Right lobe of liver (tissue), 6 donors: ENCODE results near the gene PNKD. TPM values are rescaled to one million over a fixed set of nuclear protein-coding genes. Genes with fewer than 3 reads are reported as not detected.
"Not testable (repeated sequence)": the region's sequence is repeated elsewhere in the genome, so short reads cannot be mapped to it uniquely, and the experiment has no call there.

ENCODE experiments used
- ATAC-seq, 4 donors: fragments of 200-7000 bp; cut with Tn5 transposase; one replicate each; pipeline ENCODE4 v1.9.1; 2020; ENCODE audit warnings: mild to moderate bottlenecking in 4 of 4, moderate library complexity in 4 of 4
- DNase-seq, 3 donors: peaks; one replicate each; pipeline ENCODE4 v3.0.0-alpha.2; 2020
- H3K27ac ChIP-seq, 3 donors: fragments of 200-600 bp; one replicate each; pipeline ENCODE4 v1.8.0; 2022
- H3K27me3 ChIP-seq, 2 donors: fragments of 200-600 bp; one replicate each; pipeline ENCODE4 v1.8.0; 2022
- H3K36me3 ChIP-seq, 4 donors: fragments of 200-600 bp; sonication (generic) in 1 of 4; one replicate each; pipeline versions ENCODE4 v1.5.1 to v1.8.0; 2017 to 2022; ENCODE audit warnings: control low read depth in 1 of 4
- H3K4me1 ChIP-seq, 4 donors: fragments of 200-600 bp; sonication (generic) in 1 of 4; one replicate each; pipeline versions ENCODE4 v1.5.1 to v1.8.0; 2017 to 2022; ENCODE audit warnings: control low read depth in 1 of 4
- H3K4me3 ChIP-seq, 3 donors: fragments of 200-600 bp; one replicate each; pipeline ENCODE4 v1.8.0; 2022
- H3K9me3 ChIP-seq, 4 donors: fragments of 200-600 bp; sonication (generic) in 1 of 4; one replicate each; pipeline versions ENCODE4 v1.5.1 to v1.8.0; 2017 to 2022; ENCODE audit warnings: control low read depth in 1 of 4
- POLR2A ChIP-seq: fragments of 450-650 bp; IDR thresholded peaks from one replicate; pipeline ENCODE4 v1.6.1; 2017; ENCODE audit warnings: antibody characterized with exemption, mild to moderate bottlenecking
- WGBS: methylation state at CpG from one replicate; pipeline ENCODE4 v1.1.6; 2018; ENCODE audit warnings: low coverage, low lambda C conversion rate; ENCODE audit not compliant: insufficient coverage; ENCODE audit errors: missing lambda C conversion rate; 5-methylcytosine and 5-hydroxymethylcytosine counted together
- intact Hi-C, 2 donors: fragments of 100-400 bp; cut with DNase I; formaldehyde crosslinking; loops; one replicate each; pipeline versions ENCODE4 v1.11.2 to v1.14.1; 2022
- total RNA-seq, 6 experiments: library from RNA; depleted of rRNA in 2 of 6; stranded (reverse); fragments of >200 nt in 2 of 6; fragmentation: NEBNext Ultra II Directional in 3 of 6; extraction: Animal tissue kit (Norgen Biotek cat#: 25700) in 3 of 6; gene quantifications; one replicate each; pipeline versions ENCODE4 v1.1.0 to v1.2.4, GENCODE V29; 2016 to 2023
- TF ChIP-seq, protein P1 (sequence below), 4 donors: fragments of 200-600 bp in 3 of 4; fragments of 450-650 bp in 1 of 4; IDR thresholded peaks; one replicate each; pipeline versions ENCODE4 v1.5.1 to v1.8.0; 2016 to 2022; ENCODE audit warnings: antibody characterized with exemption in 4 of 4, mild to moderate bottlenecking in 2 of 4
- donor health status: DM: no; HTN: yes; CAD: no.
- donor health status: DM: no; HTN: no; CAD: no.
- donor health status: DM: no; HTN: no; CAD: no.
- donor health status: DM: no; HTN: yes; CAD: no.
- donor health status: DM: no; HTN: yes; CAD: no.

The PNKD gene
- total RNA-seq, 6 experiments from 2014 or later, result 78.5 to 137 (median 115) TPM

DNA sequence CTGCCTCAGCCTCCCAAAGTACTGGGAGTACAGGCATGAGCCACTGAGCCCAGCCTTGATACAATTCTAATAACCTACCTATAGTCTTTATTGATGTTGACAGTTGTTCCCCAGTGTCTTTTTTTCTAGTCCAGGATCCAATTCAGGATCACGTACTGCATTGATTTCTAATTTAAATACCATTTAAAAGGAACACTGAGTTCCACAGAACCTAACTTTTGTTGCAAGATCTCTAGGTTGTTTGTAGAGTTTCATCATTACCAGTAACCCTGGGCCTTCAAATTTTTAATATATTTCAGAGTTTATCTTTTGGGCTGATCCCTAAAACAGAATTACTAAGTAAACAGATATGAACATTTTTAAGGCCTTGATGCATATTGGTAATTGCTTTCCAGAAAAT is 43.0 kb downstream of the PNKD start:
- ATAC-seq, result peak; percentile 38 to 75 (median 50)
- Histone ChIP-seq H3K27me3 (no peaks in the 10 kb centered on the region), H3K27ac (peak overlapping the region; percentile 40 to 85 (median 62)), H3K4me1 (peaks cover 0 to 38% (median 15%) of the 10 kb centered on the region in 4 donors), H3K36me3 (no peaks in the 10 kb centered on the region), H3K4me3 (no peak overlapping the region), H3K9me3 (no peaks in the 10 kb centered on the region)
- no peak for DNase-seq
- 22% methylated on average over 1 of the region's 1 CpG for WGBS
- intact Hi-C loops, result no loop called here
- no peak for TF ChIP-seq POLR2A
- TF ChIP-seq, protein P1, sequence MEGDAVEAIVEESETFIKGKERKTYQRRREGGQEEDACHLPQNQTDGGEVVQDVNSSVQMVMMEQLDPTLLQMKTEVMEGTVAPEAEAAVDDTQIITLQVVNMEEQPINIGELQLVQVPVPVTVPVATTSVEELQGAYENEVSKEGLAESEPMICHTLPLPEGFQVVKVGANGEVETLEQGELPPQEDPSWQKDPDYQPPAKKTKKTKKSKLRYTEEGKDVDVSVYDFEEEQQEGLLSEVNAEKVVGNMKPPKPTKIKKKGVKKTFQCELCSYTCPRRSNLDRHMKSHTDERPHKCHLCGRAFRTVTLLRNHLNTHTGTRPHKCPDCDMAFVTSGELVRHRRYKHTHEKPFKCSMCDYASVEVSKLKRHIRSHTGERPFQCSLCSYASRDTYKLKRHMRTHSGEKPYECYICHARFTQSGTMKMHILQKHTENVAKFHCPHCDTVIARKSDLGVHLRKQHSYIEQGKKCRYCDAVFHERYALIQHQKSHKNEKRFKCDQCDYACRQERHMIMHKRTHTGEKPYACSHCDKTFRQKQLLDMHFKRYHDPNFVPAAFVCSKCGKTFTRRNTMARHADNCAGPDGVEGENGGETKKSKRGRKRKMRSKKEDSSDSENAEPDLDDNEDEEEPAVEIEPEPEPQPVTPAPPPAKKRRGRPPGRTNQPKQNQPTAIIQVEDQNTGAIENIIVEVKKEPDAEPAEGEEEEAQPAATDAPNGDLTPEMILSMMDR (IDR thresholded peaks at IDR 0.05), result no peak

DNA sequence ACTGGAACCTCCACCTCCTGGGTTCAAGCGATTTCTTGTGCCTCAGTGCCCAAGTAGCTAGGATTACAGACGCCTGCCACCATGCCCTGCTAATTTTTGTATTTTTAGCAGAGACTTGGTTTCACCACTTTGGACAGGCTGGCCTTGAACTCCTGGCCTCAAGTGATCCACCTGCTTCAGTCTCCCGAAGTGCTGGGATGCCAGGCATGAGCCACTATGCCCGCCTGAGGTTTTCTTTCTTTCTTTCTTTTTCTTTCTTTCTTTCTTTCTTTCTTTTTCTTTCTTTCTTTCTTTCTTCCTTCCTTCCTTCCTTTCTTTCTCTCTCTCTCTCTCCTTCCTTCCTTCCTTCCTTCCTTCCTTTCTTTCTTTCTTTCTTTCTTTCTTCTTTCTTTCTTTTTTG is 44.4 kb downstream of the PNKD start:
- DNase-seq, H3K27me3 ChIP-seq, ATAC-seq, H3K36me3 ChIP-seq, H3K4me3 ChIP-seq, H3K9me3 ChIP-seq, intact Hi-C loops: not testable (repeated sequence)
- WGBS, result 84% methylated on average over 4 of the region's 4 CpGs
- peak overlapping the region in 1 of 3 donors; percentile 85 for H3K27ac ChIP-seq
- peaks cover 0 to 38% (median 15%) of the 10 kb centered on the region in 4 donors for H3K4me1 ChIP-seq

DNA sequence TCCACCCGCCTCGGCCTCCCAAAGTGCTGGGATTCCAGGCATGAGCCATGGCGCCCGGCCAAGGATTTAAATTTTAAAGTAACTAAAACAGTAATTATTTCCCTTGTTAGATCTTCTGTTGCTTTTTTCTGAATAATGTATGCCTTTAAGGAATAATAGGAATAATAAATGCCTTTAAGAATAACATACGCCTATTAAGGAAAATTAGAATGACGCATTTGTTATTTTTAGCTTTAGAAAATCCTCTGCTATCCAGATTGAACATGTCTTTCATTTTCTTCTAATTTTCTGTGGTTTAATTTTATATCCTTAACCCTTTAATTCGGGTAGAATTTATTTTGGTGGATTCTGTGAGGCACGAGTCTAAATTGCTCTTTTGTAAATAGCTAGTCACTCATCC is 45.1 kb downstream of the PNKD start:
- TF ChIP-seq, protein P1 (IDR thresholded peaks at IDR 0.05), result no peak
- no peak for TF ChIP-seq POLR2A
- H3K4me1 ChIP-seq, result peaks cover 0 to 38% (median 15%) of the 10 kb centered on the region in 4 donors
- H3K27ac ChIP-seq, result no peak overlapping the region
- ATAC-seq (no peak), DNase-seq (no peak)
- 86% methylated on average over 8 of the region's 8 CpGs for WGBS
- H3K36me3 ChIP-seq, result no peaks in the 10 kb centered on the region
- H3K4me3 ChIP-seq, result no peak overlapping the region
- no peaks in the 10 kb centered on the region for H3K27me3 ChIP-seq
- intact Hi-C loops, result no loop called here
- no peaks in the 10 kb centered on the region for H3K9me3 ChIP-seq

DNA sequence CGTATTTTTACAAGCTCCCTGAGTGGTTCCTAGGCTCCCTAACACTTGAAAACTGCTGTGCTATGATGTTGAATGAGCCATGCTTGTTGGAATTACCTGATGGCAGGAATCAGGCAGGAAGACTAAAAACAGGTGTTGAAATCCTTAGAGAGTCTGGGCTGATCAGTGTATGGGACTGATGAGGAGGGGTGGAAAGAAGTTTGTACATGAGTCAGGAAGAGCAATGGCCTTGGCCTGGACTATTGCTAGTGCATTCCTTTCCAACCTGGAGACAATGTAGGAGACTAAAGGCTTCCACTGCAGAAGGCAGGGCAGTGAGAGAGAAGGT is 46.9 kb downstream of the PNKD start:
- no peak for TF ChIP-seq POLR2A
- TF ChIP-seq, protein P1 (IDR thresholded peaks at IDR 0.05), result no peak
- Histone ChIP-seq H3K4me1 (peaks cover 2 to 34% (median 13%) of the 10 kb centered on the region in 4 donors), H3K36me3 (no peaks in the 10 kb centered on the region), H3K27me3 (no peaks in the 10 kb centered on the region), H3K4me3 (no peak overlapping the region), H3K27ac (no peak overlapping the region), H3K9me3 (no peaks in the 10 kb centered on the region)
- 100% methylated on average over 1 of the region's 1 CpG for WGBS
- ATAC-seq (no peak), DNase-seq (no peak)
- intact Hi-C loops, result no loop called here

DNA sequence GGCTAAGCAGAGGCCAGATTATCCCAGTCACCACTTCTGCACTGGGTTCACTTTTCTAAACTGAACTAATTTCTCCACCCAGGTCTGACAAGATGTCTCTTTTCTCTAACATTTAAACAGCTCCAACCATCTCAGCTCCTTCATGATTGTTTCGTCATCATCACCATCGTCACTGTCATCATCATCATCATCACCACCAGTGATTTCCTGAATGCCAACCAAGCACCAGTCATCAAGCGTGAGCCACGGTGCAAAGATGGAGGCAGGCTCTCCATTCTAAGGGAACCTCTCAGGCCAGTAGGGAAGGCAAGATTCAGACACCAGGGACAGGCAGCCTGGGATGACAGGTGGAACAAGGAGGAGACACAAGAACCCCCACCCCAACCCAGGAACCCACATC is 47.5 kb downstream of the PNKD start:
- no peaks in the 10 kb centered on the region for H3K27me3 ChIP-seq
- ATAC-seq, result no peak
- H3K27ac ChIP-seq, result no peak overlapping the region
- H3K4me3 ChIP-seq, result no peak overlapping the region
- TF ChIP-seq, protein P1 (IDR thresholded peaks at IDR 0.05), result no peak
- TF ChIP-seq POLR2A, result no peak
- intact Hi-C loops, result no loop called here
- WGBS, result 86% methylated on average over 4 of the region's 4 CpGs
- H3K4me1 ChIP-seq, result peaks cover 2 to 30% (median 12%) of the 10 kb centered on the region in 4 donors
- no peaks in the 10 kb centered on the region for H3K9me3 ChIP-seq
- H3K36me3 ChIP-seq, result no peaks in the 10 kb centered on the region
- no peak for DNase-seq
